Duodenal mucosa (tissue), 2 donors: ENCODE results near the gene ADD1.

ENCODE experiments used
- H3K27ac ChIP-seq: one replicate; pipeline ENCODE4 v1.7.0; 2013; ENCODE audit warnings: low read depth, low read length
- H3K27me3 ChIP-seq, 2 donors: one replicate each; pipeline ENCODE4 v1.7.0; 2013; ENCODE audit warnings: low read length in 2 of 2, control low read depth in 1 of 2; ENCODE audit not compliant: insufficient read depth in 2 of 2, control insufficient read depth in 1 of 2
- H3K36me3 ChIP-seq, 2 donors: one replicate each; pipeline ENCODE4 v1.7.0; 2013; ENCODE audit warnings: low read length in 2 of 2, control low read depth in 1 of 2; ENCODE audit not compliant: insufficient read depth in 2 of 2, control insufficient read depth in 1 of 2
- H3K4me1 ChIP-seq, 2 donors: one replicate each; pipeline ENCODE4 v1.7.0; 2013; ENCODE audit warnings: low read length in 2 of 2, control low read depth in 1 of 2; ENCODE audit not compliant: insufficient read depth in 2 of 2, control insufficient read depth in 1 of 2
- H3K4me3 ChIP-seq, 2 donors: one replicate each; pipeline ENCODE4 v1.7.0; 2013; ENCODE audit warnings: low read length in 2 of 2, low read depth in 1 of 2
- H3K9ac ChIP-seq, 2 donors: one replicate each; pipeline ENCODE4 v1.7.0; 2013; ENCODE audit warnings: low read length in 2 of 2, low read depth in 1 of 2
- H3K9me3 ChIP-seq, 2 donors: one replicate each; pipeline ENCODE4 v1.7.0; 2013; ENCODE audit warnings: low read length in 2 of 2, control low read depth in 1 of 2; ENCODE audit not compliant: control insufficient read depth in 1 of 2

ADD1 gene

DNA sequence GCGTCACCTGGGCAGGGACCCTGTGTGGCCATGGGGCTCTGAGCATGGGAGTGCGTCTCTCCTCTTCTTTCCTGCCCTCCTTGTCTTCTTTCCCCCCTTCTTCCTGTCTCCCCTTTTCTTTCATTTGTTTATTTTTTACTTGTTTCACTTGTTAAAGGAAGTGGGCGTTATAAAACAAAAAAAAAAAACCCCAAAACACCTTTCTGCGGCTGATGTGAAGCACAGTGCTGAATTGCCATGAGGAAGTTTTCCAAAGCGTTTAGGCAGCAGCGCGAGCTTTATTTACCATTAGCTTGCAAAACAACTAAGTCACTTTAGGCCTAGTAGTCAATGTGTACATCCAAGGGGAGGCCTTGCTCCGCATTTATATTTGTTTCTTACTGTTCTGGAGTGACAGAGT, 62.6 kb downstream of the ADD1 start:
- Histone ChIP-seq H3K4me1 (peaks cover 0 to 9% of the 10 kb centered on the region in 2 donors), H3K9me3 (no peaks in the 10 kb centered on the region), H3K27ac (no peak overlapping the region), H3K4me3 (no peak overlapping the region), H3K27me3 (no peaks in the 10 kb centered on the region), H3K36me3 (peaks cover 61 to 86% of the 10 kb centered on the region in 2 donors), H3K9ac (no peak overlapping the region)

GRCh38 chr4:2907226-2907625, 63.6 kb downstream of the ADD1 start:
- peaks cover 65 to 93% of the 10 kb centered on the region in 2 donors for H3K36me3 ChIP-seq
- no peaks in the 10 kb centered on the region for H3K4me1 ChIP-seq
- no peak overlapping the region for H3K27ac ChIP-seq
- H3K4me3 ChIP-seq = no peak overlapping the region
- H3K27me3 ChIP-seq = no peaks in the 10 kb centered on the region
- H3K9me3 ChIP-seq = no peaks in the 10 kb centered on the region
- H3K9ac ChIP-seq = no peak overlapping the region

DNA sequence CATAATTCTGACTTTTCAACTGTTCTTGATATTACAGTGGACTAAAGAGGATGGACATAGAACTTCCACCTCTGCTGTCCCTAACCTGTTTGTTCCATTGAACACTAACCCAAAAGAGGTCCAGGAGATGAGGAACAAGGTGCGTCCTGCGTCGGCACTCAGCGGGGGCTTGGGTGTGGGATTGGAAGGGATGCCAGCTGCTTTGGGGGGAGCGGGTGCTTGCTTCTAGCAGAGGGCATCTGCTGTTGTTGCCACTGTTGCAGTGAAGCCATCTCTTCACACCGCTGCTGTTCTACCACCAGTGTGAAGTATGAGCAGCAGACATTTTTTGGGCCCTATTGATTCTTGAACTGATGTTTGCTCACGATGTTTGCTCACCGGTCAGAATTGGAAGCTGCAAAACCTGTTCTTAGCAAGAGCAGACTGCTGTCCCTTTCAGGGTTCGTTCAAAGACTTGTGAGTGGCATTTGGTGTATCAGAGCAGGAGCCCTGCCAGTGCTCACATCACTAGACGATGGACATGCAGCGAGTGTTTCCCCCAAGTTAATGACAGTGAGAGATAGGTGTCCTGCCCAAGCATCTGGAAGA, 64.2 kb downstream of the ADD1 start:
- peaks cover 65 to 92% of the 10 kb centered on the region in 2 donors for H3K36me3 ChIP-seq
- no peaks in the 10 kb centered on the region for H3K4me1 ChIP-seq
- no peak overlapping the region for H3K9ac ChIP-seq
- no peak overlapping the region for H3K4me3 ChIP-seq
- H3K27ac ChIP-seq = no peak overlapping the region
- H3K27me3 ChIP-seq = no peaks in the 10 kb centered on the region
- H3K9me3 ChIP-seq = no peaks in the 10 kb centered on the region

DNA sequence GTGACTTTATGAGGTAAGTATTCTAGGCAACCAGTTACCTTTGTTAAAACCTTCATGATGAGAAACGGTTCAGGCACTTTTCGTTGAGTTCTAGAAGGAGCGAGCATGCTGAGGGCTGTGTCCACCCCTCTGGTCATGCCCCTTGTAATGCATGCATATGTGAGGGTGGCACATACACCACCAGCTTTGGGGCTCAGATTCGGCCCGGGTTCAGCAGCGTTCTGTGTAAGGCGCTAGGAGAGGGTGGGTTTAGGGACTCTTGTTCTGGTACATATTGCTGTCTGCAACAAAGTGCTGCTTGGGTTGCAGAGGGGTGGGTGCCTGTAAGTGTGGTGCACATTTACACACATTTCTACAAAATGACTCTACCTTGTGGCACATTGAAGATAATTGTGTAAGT, 65.0 kb downstream of the ADD1 start:
- H3K9me3 ChIP-seq = no peaks in the 10 kb centered on the region
- no peak overlapping the region for H3K9ac ChIP-seq
- no peaks in the 10 kb centered on the region for H3K27me3 ChIP-seq
- no peak overlapping the region for H3K27ac ChIP-seq
- H3K36me3 ChIP-seq = peaks cover 57 to 94% of the 10 kb centered on the region in 2 donors
- no peaks in the 10 kb centered on the region for H3K4me1 ChIP-seq
- H3K4me3 ChIP-seq = no peak overlapping the region

DNA sequence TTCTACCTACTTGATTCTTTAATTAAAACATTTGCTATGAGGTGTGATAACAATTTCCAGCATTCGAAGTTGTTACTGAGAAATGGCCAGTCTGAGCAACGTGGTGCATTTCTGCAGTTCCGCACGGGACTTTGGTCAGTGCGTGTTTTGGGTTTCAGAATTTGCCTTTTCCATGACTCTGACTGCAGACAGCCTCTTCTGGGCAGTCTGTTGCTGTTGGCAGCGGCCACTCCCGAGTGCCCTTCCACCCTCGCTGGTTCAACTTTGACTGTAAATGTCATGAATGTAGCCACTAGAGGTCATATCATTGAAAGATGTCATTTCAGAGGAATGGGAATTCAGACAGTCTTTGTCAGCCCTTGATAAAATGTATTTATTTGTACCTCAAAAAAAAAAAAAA, 65.9 kb downstream of the ADD1 start:
- peaks cover 49 to 94% of the 10 kb centered on the region in 2 donors for H3K36me3 ChIP-seq
- no peaks in the 10 kb centered on the region for H3K4me1 ChIP-seq
- no peak overlapping the region for H3K9ac ChIP-seq
- no peaks in the 10 kb centered on the region for H3K27me3 ChIP-seq
- no peak overlapping the region for H3K4me3 ChIP-seq
- H3K27ac ChIP-seq = no peak overlapping the region
- no peaks in the 10 kb centered on the region for H3K9me3 ChIP-seq

- peaks cover 44 to 92% of the 10 kb centered on the region in 2 donors for H3K36me3 ChIP-seq
- H3K9me3 ChIP-seq = no peaks in the 10 kb centered on the region
- H3K27me3 ChIP-seq = no peaks in the 10 kb centered on the region
- no peak overlapping the region for H3K4me3 ChIP-seq
- H3K27ac ChIP-seq = no peak overlapping the region
- no peak overlapping the region for H3K9ac ChIP-seq
- no peaks in the 10 kb centered on the region for H3K4me1 ChIP-seq
These were observed 66.8 kb downstream of the ADD1 start for GRCh38 chr4:2910409-2910808.

- H3K4me1 ChIP-seq = no peaks in the 10 kb centered on the region
- H3K36me3 ChIP-seq = peaks cover 39 to 87% of the 10 kb centered on the region in 2 donors
- no peak overlapping the region for H3K9ac ChIP-seq
- no peaks in the 10 kb centered on the region for H3K27me3 ChIP-seq
- H3K9me3 ChIP-seq = no peaks in the 10 kb centered on the region
- no peak overlapping the region for H3K27ac ChIP-seq
- no peak overlapping the region for H3K4me3 ChIP-seq
These were observed 68.2 kb downstream of the ADD1 start for GRCh38 chr4:2911868-2912267.

GRCh38 chr4:2913168-2913567, 69.5 kb downstream of the ADD1 start:
- H3K9ac ChIP-seq = no peak overlapping the region
- no peak overlapping the region for H3K27ac ChIP-seq
- H3K4me1 ChIP-seq = no peaks in the 10 kb centered on the region
- H3K36me3 ChIP-seq = peaks cover 30 to 74% of the 10 kb centered on the region in 2 donors
- H3K9me3 ChIP-seq = no peaks in the 10 kb centered on the region
- no peaks in the 10 kb centered on the region for H3K27me3 ChIP-seq
- H3K4me3 ChIP-seq = no peak overlapping the region

GRCh38 chr4:2914256-2915126, 70.8 kb downstream of the ADD1 start:
- Histone ChIP-seq H3K36me3 (peaks cover 23 to 61% of the 10 kb centered on the region in 2 donors), H3K9ac (no peak overlapping the region), H3K27ac (no peak overlapping the region), H3K4me3 (no peak overlapping the region), H3K27me3 (no peaks in the 10 kb centered on the region), H3K4me1 (no peaks in the 10 kb centered on the region), H3K9me3 (no peaks in the 10 kb centered on the region)

DNA sequence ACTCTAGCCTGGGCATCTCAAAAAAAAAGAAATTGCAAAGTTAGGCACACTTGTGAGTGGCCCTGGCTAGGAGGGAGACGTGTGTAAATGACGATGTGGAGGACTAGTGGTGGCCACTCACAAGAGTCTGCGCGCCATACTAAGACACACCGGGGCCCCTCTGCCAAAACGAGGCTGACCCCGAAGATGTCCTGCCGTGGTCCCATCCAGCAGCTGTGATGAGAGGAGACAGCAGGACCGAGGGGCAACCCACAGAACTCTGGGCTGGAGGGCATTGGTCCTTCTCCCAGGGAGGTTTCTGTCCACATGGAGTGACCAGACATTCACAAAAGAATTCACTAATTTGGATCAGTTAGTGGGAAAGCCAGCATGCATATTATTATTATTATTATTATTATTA, 72.1 kb downstream of the ADD1 start:
- no peaks in the 10 kb centered on the region for H3K9me3 ChIP-seq
- H3K36me3 ChIP-seq = peaks cover 11 to 48% of the 10 kb centered on the region in 2 donors
- H3K4me3 ChIP-seq = no peak overlapping the region
- no peak overlapping the region for H3K27ac ChIP-seq
- H3K27me3 ChIP-seq = no peaks in the 10 kb centered on the region
- no peaks in the 10 kb centered on the region for H3K4me1 ChIP-seq
- no peak overlapping the region for H3K9ac ChIP-seq
